ENCODE results near the gene USP40.

DNA sequence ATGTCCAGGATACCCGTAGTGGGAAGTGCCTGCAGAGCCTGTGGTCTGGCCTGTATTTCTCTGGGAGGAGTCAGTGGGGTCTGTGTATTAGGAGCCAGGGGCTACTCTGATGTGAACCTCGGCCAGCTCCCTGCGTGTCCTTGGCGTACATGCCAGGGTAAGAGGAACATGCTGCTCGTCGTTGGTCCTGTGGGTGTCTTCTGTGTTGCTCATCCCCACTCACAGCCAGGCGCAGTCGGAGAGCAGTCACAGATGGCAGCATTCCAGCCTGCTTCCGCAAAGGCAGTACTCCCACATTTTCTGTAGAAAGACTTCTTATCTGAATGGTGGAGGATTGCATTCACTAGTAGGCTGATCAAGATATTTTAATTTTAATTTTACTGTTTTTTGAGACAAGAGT is 127.4 kb downstream of the USP40 start:
- no peak for TF ChIP-seq GATA2 (IDR thresholded peaks at IDR 0.05; ENCODE audit: low read depth, low read length)
- no peak for TF ChIP-seq GATA3 (IDR thresholded peaks at IDR 0.05; ENCODE audit: low read depth, low read length)

Data from SH-SY5Y (cell line).